Activated T-cell treated with anti-CD3 and anti-CD28 coated beads, Interleukin-2, amount 50 U/mL, for 48 hours (primary cell): ENCODE measurements around the gene CREBBP.

Experiments
- DNase-seq, 2 experiments: peaks; one replicate each; pipeline ENCODE4 v3.0.0-alpha.2; 2020

CREBBP gene

GRCh38 chr16:3761375-3762106, 119.0 kb downstream of the CREBBP start:
- no peak for DNase-seq

DNA sequence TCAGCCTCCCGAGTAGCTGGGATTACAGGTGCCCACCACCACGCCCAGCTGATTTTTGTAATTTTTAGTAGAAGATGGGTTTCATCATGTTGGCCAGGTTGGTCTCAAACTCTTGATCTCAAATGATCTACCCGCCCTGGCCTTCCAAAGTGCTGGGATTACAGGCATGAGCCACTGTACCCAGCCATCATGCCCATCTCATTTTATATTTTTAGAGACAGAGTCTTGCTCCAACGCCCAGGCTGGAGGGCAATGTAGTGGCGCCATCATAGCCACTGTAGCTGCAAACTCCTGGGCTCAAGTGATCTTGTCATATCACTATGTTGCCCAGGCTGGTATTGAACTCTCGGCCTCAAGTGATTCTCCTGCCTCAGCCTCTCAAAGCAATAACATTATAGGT, 120.0 kb downstream of the CREBBP start:
- no peak for DNase-seq

GRCh38 chr16:3759736-3760135, 120.8 kb downstream of the CREBBP start:
- DNase-seq = no peak

- DNase-seq = no peak
Observed at GRCh38 chr16:3756113-3756512, 124.4 kb downstream of the CREBBP start.

DNA sequence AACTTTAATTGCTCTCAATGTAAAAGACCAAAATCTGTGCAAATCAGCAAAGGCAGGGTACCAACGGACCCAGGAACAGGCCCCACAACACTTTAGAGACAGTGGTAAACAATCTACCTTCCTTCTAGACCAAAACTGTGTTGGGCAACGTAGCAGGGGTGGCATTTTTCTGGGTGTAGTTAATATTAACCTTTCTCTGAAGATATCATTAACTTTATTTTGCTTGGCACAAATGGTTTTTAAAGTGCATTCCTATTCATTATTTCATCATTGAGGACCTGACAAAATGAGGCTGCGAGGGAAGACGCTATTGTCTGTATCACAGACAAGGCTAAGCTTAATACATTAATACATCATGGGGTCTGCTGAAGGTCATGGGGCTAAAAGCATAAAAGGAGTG, 125.3 kb downstream of the CREBBP start:
- no peak for DNase-seq

DNA sequence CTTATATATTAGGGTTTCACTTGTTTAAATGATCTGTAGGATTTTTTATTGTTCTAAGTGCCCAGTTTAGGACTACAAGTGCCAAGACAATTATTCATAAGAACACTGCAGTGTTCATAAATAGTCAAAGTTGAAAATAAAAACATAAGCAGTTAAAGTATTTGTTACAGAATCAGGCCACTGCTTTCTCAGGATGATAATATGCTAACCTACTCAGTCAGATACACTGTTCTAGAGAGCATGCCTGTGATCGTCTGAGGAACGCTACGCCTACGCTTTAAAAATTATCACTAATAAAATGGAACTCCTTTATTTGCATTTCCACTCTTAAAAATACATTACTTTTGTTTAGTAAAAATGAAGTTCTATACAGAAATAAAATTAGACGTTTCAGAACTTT, 125.7 kb downstream of the CREBBP start:
- DNase-seq = no peak

- DNase-seq = no peak
Observed at GRCh38 chr16:3754081-3754703, 126.3 kb downstream of the CREBBP start.

DNA sequence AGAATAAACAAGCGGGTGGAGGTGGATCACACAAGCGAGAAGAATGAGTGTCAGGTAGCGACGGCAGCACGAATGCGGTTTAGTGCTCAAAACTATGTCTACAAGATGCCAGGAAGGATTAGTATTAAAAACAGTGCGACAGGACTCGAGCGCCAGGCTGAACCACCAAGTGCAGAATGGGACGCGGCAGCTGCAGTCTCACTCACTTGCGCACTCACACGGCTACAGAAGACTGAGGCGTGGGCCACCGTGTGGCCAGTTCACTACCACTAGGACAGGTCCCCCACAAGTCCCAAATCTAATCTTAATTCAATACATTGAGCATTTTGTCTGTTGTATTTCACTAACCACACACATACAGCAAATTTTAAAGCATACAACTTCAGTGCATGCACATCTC, 127.5 kb downstream of the CREBBP start:
- DNase-seq = no peak

DNA sequence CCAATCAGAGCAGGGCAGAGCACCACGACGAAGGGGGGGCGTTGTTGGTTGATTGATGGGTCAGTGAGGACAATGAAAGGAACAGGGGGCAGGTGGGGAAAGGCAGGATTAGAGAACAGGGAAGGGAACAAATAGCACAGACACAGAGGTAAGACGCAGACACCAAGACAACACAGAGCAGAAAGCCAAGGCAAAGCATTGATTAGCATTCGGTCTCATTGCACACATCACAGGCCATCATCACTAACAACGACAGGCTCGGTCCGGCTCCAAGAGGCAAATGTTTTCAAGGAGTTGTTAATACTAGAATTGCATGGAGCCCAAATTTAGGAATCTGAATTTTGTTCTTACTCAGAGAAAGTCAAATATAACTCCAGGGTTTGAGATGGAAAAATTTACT, 128.6 kb downstream of the CREBBP start:
- no peak for DNase-seq

GRCh38 chr16:3748307-3748706, 132.2 kb downstream of the CREBBP start:
- no peak for DNase-seq

GRCh38 chr16:3745751-3746355, 134.7 kb downstream of the CREBBP start:
- no peak for DNase-seq

DNA sequence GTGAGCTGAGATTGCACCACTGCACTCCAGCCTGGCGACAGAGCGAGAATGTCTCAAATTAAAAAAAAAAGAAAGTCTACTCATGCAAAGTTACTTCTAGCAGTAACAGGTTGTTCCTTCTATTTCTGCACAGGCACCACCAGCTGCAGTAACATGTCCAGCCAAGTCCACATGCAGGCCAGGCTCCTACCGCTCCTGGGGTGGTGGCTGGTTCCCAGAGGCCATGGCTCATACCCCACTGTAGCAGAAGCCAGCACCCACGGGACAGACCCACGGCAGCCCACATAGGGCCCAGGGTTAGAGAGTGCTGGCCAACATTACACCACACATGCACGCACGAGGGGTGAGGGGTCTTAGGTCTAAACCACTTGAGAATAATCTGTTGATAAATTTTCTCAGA, 136.5 kb downstream of the CREBBP start:
- DNase-seq = no peak

DNA sequence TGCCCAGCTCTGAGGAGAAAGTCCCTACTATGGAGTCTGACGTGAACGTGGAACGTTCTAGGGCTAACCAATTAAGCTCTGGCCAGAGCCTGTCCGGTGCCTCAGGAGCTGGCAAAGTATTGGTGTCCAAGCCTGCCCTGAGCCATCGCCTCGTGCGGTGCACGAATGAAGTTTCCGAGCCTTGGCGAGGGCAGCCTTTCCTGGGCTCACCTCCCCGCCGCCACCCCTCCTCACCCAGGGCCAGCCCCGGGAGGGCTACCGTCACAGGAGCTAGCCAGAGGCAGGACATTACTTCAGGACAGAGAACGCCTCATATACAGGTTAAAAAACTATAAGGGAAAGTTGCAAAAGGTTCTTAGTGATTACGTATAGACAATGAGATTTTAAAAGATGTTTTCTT, 139.6 kb downstream of the CREBBP start:
- DNase-seq = no peak

DNA sequence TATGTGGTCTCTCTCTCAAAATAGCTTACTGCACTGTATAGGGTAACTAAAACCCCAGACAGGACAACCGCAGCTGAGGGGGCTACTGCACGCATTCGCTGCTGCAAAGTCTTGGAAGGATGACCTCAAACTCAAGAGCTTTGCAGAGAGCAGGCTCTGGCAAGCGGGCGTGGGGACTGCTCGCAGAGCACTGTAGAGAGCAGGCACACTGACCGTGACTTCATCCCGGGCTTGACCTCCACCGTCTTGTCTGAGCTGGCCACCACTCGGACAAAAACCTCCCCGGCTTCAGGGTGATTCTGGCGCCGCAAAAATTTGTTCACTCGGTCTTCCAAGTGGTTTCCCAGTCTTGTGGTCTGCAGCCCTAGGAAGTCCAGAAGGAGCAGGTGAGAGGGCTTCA, 140.3 kb downstream of the CREBBP start:
- DNase-seq = no peak

GRCh38 chr16:3739636-3740035, 140.9 kb downstream of the CREBBP start:
- no peak for DNase-seq

DNA sequence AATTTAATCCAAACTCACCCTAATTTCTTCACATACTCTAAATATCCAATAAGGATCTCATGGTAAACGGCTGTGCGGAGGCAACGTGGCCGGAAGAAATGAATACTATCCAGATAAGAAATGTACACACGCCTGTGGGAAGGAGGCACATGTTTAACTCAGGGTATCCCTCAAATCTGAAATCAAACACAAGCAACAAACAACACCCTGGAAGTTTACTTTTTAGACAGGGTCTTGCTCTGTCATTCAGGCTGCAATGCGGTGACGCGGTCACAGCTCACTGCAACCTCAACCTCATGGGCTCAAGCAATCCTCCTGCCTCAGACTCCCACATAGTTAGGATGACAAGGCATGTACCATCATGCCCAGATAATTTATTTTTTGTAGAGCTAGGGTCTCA, 142.0 kb downstream of the CREBBP start:
- no peak for DNase-seq

DNA sequence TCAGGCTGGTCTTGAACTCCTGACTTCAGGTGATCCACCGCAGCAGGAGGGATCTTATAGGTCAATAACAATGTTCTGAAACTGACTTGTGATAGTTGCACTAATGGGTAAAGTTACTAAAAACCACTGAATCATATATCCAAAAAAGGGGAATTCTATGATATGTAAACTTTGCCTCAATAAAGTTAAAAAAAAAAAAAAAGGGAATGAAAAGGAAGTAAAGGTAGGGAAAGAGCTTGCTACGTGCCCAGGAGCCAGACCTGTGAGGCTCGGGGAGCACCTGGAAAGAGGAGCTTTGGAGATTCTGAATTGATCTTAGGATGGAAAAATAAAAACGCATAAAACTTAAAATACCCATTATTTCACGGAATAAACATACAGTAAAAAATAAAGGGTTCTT, 142.4 kb downstream of the CREBBP start:
- DNase-seq = no peak

GRCh38 chr16:3737181-3737580, 143.3 kb downstream of the CREBBP start:
- no peak for DNase-seq

DNA sequence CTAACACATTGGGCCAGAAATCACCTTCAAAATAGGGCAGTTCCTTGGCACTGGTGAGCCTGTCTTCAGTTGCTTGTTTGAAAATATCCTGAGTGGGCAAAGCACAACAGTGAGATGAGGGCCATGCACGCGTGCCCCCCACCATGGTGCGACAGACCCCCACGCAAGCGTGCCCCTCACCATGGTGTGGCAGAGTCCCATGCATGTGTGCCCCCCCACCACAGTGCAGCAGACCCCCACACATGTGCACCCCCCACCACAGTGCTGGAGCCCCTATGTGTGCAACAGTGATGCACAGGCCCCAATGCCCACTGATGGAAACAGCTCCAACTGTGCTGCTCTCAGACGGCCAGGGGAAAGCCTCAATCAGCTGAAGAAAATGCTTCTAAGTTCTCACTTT, 144.4 kb downstream of the CREBBP start:
- DNase-seq = no peak

DNA sequence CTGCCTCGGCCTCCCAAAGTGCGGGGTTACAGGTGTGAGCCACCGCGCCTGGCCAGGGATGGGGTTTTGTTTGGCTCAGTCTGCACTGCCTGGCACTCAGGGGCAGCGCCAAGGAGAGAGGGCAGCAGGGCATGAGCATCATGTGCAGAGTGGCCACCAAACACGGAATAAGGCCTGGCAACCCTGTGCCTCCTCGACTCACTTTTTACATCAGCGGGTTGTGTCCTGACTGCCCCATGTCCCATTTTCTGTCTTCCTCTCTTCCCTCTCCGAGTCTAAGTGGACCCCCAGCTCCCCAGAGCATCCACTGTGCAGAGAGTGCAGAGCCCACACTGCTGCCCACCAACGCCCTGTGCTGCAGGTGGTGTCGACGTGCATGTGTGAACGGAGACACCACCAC, 145.0 kb downstream of the CREBBP start:
- no peak for DNase-seq

DNA sequence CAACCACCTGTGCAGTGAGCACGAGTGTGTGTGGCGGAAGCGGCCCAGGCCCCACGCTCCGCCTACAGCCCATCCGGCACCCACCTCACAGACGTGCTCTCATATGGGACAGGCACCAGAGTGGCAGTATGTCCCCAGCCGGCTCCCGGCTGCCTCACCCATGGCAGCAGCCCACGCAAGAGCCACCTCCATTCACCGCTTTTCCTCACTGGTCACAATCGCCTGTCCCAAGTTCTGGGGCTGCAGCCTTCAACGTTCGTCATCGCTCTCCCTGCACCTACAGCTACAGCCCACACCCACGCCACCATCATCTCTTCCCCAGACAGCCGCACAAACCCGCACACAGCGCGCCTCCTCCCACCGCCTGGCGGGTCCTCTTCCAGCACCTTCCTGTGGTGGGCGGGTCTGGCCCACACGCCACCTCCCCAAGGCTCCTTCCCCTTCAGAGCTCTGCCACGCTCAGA, 145.7 kb downstream of the CREBBP start:
- no peak for DNase-seq

DNA sequence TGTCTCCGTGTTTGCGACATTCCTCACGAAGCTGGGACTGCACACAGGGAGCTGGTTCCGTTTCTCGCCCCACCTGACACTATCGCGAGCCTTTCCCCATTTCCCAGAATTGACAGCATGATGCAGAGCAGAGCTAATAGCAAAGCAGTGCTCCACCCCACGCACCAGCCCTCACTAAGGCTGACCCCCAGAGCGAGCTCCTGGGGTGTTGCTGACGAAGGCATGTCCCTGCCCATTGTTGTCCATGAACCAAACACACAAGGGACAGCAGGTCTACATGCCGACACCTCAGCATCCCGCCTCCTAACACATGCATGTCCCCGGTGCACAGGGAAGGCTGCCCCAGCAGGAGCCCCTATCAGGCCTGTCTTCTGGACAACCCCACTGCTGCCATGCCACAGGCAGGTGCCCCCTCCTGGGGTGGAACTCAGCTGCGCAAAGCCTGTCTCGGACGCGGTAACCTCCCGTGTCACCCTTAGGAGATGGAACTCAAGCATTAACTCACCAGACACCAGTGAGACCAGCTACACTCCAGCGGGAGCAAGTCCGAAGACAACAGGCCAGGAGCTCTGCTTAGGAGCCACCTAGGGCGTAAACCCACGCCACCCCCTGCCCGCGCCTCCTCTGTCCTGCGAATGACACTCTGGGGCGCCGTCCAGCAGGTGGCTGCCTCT, 146.3 kb downstream of the CREBBP start:
- DNase-seq = no peak

- DNase-seq = no peak
Observed at GRCh38 chr16:3732171-3732570, 148.3 kb downstream of the CREBBP start.
